Heart right ventricle (tissue), 16 donors: ENCODE data around the gene TMC2. TPM values are rescaled to one million over a fixed set of nuclear protein-coding genes. Genes with fewer than 3 reads are reported as not detected.

Source experiments
- ATAC-seq, 8 donors: fragments of 200-7000 bp; cut with Tn5 transposase; one replicate each; pipeline ENCODE4 v1.9.1; 2020; ENCODE audit warnings: mild to moderate bottlenecking in 8 of 8, moderate library complexity in 8 of 8, moderate number of reproducible peaks in 1 of 8
- DNase-seq, 2 donors: peaks; one replicate each; pipeline ENCODE4 v3.0.0-alpha.2; 2020
- H3K27ac ChIP-seq, 10 donors: fragments of 200-600 bp; sonication (generic) in 2 of 10; one replicate each; pipeline versions ENCODE4 v1.5.0 to v1.8.0; 2020 to 2022; ENCODE audit warnings: mild to moderate bottlenecking in 3 of 10
- H3K27me3 ChIP-seq, 7 donors: fragments of 200-600 bp; one replicate each; pipeline ENCODE4 v1.8.0; 2021 to 2022; ENCODE audit warnings: mild to moderate bottlenecking in 2 of 7
- H3K36me3 ChIP-seq, 9 donors: fragments of 200-600 bp; sonication (generic) in 1 of 9; one replicate each; pipeline versions ENCODE4 v1.5.0 to v1.8.0; 2020 to 2022; ENCODE audit warnings: mild to moderate bottlenecking in 2 of 9
- H3K4me1 ChIP-seq, 9 donors: fragments of 200-600 bp; sonication (generic) in 1 of 9; one replicate each; pipeline versions ENCODE4 v1.5.0 to v1.8.0; 2020 to 2022; ENCODE audit warnings: mild to moderate bottlenecking in 4 of 9
- H3K4me3 ChIP-seq, 10 donors: fragments of 200-600 bp; sonication (generic) in 2 of 10; one replicate each; pipeline versions ENCODE4 v1.5.0 to v1.8.0; 2020 to 2022; ENCODE audit warnings: mild to moderate bottlenecking in 7 of 10, moderate library complexity in 2 of 10
- H3K9me3 ChIP-seq, 11 donors: fragments of 200-600 bp in 10 of 11; sonication (generic) in 2 of 11; one replicate each; pipeline versions ENCODE4 v1.5.0 to v1.8.0; 2013 to 2022; ENCODE audit warnings: mild to moderate bottlenecking in 2 of 11, control low read depth in 1 of 11, moderate library complexity in 1 of 11
- WGBS, 2 donors: extraction: QIAGEN DNeasy Blood & Tissue Kit; methylation state at CpG; one replicate each; pipeline ENCODE4 v1.1.7; 2013; ENCODE audit warnings: inconsistent platforms in 1 of 2; 5-methylcytosine and 5-hydroxymethylcytosine counted together
- intact Hi-C, 10 donors: fragments of 100-400 bp; cut with DNase I; formaldehyde crosslinking; loops; one replicate each; pipeline versions ENCODE4 v1.11.1 to v1.14.2; 2022
- polyA plus RNA-seq, 2 donors: library from polyadenylated mRNA; stranded (reverse); fragments of 200-250 nt; gene quantifications; one replicate each; pipeline ENCODE4 v1.2.3, GENCODE V29; 2013
- total RNA-seq, 10 donors: library from RNA; stranded (reverse); fragmentation: NEBNext Ultra II Directional in 3 of 10; extraction: Animal tissue kit (Norgen Biotek cat#: 25700) in 3 of 10; gene quantifications; one replicate each; pipeline versions ENCODE4 v1.2.1 to v1.2.4, GENCODE V29; 2021 to 2023
- TF ChIP-seq, protein P1 (sequence below), 9 donors: fragments of 200-600 bp; sonication (generic) in 2 of 9; IDR thresholded peaks; one replicate each; pipeline versions ENCODE4 v1.5.0 to v1.8.0; 2021 to 2022; ENCODE audit warnings: antibody characterized with exemption in 9 of 9, mild to moderate bottlenecking in 5 of 9, moderate library complexity in 1 of 9
- donor health status: Arrhythmogenic right ventricular cardiomyopathy.
- donor health status: ischemic (EF 13 %, LVEDD 7.1; RV severe dilation, severe dysfunction).
- donor health status: healthy with polysubstance abuse.
- donor health status: DM: no; HTN: yes; CAD: no.
- donor health status: DM: no; HTN: no; CAD: no.
- donor health status: ischemic (EF 25% LVEDD 6.9; RV normal size, moderate dysfunction).
- donor health status: ischemic (EF 25% LVEDD 5.7; RV mildly dilated, moderate dysfunction).
- donor health status: healthy.
- donor health status: DM: yes; HTN: yes; CAD: no.
- donor health status: Ischemic cardiomyopathy.
- donor health status: ischemic (EF 35%, LVEDD 5.7; RV mildly dilated, moderate dysfunction).
- donor health status: nonischemic (EF 11% LVEDD 7.7; RV severe dilation, severe dysfunction).
- donor health status: DM: yes; HTN: yes; CAD: no.
- donor health status: PGD.
- donor health status: ischemic (EF 29% LVEDD 5.4; RV normal size, mild dysfunction).
- donor health status: nonischemic (EF 23%, LVEDD 6.1; RV moderate dilation, normal function).

TMC2 gene
- total and polyA plus RNA-seq, 12 donors = 0.20 TPM; not detected in 11

DNA sequence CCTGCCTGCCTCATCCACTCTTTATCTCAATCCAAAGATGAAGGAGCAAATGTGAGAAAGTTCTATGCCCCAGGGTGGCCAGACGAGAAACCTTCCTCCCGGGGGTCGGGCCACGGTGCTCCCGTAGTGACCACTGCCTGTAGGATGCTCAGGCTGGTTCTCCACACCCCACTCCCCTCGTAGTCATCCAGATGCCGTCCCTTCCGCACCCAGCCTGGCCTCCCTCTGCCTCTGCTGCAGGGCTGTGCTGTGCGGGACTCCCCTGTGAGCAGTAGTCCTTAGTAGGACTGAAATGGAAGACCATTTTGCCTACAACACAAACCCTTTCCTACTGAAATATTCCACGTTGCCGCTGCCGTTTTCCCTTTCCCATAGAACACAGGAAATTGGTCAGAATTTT, 2.0 kb downstream of the TMC2 start:
- Histone ChIP-seq H3K9me3 (no peaks in the 10 kb centered on the region), H3K27me3 (peaks cover 0 to 85% (median 65%) of the 10 kb centered on the region in 7 donors), H3K4me3 (no peak overlapping the region), H3K36me3 (no peaks in the 10 kb centered on the region), H3K27ac (no peak overlapping the region), H3K4me1 (no peaks in the 10 kb centered on the region)
- intact Hi-C loops = no loop called here
- no peak for DNase-seq
- WGBS, 2 donors = 66 to 75% methylated on average over 12 of the region's 12 CpGs
- no peak for ATAC-seq
- TF ChIP-seq, protein P1, sequence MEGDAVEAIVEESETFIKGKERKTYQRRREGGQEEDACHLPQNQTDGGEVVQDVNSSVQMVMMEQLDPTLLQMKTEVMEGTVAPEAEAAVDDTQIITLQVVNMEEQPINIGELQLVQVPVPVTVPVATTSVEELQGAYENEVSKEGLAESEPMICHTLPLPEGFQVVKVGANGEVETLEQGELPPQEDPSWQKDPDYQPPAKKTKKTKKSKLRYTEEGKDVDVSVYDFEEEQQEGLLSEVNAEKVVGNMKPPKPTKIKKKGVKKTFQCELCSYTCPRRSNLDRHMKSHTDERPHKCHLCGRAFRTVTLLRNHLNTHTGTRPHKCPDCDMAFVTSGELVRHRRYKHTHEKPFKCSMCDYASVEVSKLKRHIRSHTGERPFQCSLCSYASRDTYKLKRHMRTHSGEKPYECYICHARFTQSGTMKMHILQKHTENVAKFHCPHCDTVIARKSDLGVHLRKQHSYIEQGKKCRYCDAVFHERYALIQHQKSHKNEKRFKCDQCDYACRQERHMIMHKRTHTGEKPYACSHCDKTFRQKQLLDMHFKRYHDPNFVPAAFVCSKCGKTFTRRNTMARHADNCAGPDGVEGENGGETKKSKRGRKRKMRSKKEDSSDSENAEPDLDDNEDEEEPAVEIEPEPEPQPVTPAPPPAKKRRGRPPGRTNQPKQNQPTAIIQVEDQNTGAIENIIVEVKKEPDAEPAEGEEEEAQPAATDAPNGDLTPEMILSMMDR (IDR thresholded peaks at IDR 0.05) = no peak

DNA sequence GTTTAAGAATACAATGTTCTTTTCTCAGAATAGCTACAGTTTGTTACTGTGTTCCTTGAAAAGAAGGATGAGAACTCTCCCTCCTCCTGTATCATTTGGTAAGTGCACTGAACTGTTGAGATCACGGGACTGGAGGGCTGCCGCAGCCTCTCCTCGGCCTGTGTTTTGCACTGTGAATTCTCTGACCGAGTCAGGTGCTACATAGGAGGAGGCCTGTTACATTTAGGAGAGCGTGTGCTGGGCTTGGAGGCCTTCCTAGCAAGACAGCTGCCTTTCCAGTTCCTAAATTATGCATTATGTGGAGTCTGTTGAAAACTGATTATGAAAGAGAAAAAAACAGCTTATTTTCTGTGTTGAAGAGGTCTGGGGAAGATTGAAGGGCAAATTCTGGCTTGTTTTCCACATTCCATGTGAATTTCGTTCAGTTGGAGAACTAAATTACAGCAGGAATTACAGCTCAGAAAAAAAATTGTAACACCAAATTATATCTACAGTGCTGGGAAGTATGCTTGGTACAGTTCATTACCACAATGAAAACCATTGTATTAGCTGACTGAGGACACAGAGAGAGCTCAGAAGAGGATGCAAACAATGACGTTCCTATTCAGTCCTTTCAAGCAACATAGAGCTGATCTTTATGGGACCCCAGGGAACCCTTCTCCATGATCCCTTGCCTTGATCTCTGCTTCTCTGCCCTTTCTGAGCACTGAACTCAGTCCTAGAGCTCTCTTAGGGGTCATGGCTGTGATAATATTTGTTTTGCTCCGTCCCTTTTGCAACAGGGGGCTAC, 2.8 kb downstream of the TMC2 start:
- TF ChIP-seq, protein P1 (IDR thresholded peaks at IDR 0.05) = no peak

DNA sequence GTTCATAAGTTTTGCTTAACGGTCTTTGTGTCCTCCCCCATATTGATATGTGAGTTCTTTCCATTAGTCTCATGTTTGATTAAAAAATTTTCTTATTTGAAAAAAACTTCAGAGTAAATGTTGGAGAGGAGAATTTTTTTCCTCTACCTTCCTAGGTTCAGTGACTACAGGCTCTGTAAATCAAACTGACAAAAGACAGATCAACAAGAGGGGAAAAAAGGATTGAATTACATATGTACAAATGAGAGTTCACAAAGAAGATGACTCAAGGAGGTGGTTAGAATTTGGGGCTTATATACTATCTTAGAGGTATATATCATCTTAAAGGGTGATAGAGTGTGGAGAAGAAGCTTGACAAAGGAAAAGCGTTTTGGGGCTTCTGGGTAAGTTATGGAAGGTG, 5.6 kb downstream of the TMC2 start:
- Histone ChIP-seq H3K4me3 (no peak overlapping the region), H3K9me3 (no peaks in the 10 kb centered on the region), H3K27ac (no peak overlapping the region), H3K4me1 (no peaks in the 10 kb centered on the region), H3K36me3 (no peaks in the 10 kb centered on the region), H3K27me3 (peaks cover 0 to 72% (median 47%) of the 10 kb centered on the region in 7 donors)
- TF ChIP-seq, protein P1 (IDR thresholded peaks at IDR 0.05) = no peak
- 86% methylated on average over 2 of the region's 2 CpGs for whole genome bisulfite sequencing, 2 donors
- intact Hi-C loops = no loop called here
- DNase-seq = no peak
- ATAC-seq = no peak

More for the DNA sequence above, 2.8 kb downstream of the TMC2 start:
- Histone ChIP-seq H3K27ac (no peak overlapping the region), H3K9me3 (no peaks in the 10 kb centered on the region), H3K4me3 (no peak overlapping the region), H3K36me3 (no peaks in the 10 kb centered on the region), H3K4me1 (no peaks in the 10 kb centered on the region), H3K27me3 (peaks cover 0 to 85% (median 67%) of the 10 kb centered on the region in 7 donors)
- DNase-seq (no peak), ATAC-seq (no peak)
- WGBS, 2 donors = 55 to 59% methylated on average over 8 of the region's 8 CpGs
- intact Hi-C loops = no loop called here

DNA sequence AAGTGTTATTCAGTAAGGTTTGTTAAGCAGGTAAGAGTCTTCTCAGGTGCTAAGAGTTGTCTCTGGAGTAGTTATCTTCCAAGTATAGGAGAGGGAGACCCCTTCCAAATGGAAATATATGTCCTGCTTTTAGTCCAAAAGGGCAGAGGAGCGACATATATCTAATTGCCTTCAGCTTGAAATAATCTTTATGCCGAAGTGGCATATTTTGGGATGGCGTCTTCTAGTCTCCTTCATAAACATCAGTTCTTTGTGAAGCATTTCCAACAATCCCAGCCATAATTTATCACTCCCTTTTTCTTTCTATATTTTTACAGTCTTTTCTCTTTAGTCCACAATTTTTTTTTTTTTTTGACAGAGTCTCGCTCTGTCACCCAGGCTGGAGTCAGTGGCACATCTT, 6.0 kb downstream of the TMC2 start:
- intact Hi-C loops = no loop called here
- H3K27me3 ChIP-seq = peaks cover 0 to 68% (median 45%) of the 10 kb centered on the region in 7 donors
- TF ChIP-seq, protein P1 (IDR thresholded peaks at IDR 0.05) = no peak
- no peaks in the 10 kb centered on the region for H3K9me3 ChIP-seq
- no peak overlapping the region for H3K27ac ChIP-seq
- ATAC-seq (no peak), DNase-seq (no peak)
- H3K4me1 ChIP-seq = no peaks in the 10 kb centered on the region
- no peaks in the 10 kb centered on the region for H3K36me3 ChIP-seq
- no peak overlapping the region for H3K4me3 ChIP-seq
- 85 to 88% methylated on average over 4 of the region's 4 CpGs for WGBS, 2 donors
